Nephron (organoid): ENCODE data around the gene SOX13.

ENCODE experiments used
- H3K27ac Mint-ChIP-seq, 3 experiments: 2 replicates each; pipeline ENCODE4 v1.8.0; 2020; ENCODE audit warnings: mixed read lengths in 3 of 3, mild to moderate bottlenecking in 2 of 3, moderate library complexity in 1 of 3
- H3K27me3 Mint-ChIP-seq: 2 replicates; pipeline ENCODE4 v1.8.0; 2021; ENCODE audit warnings: low read depth, mild to moderate bottlenecking, moderate library complexity, mixed read lengths
- H3K36me3 Mint-ChIP-seq: 2 replicates; pipeline ENCODE4 v1.8.0; 2020; ENCODE audit warnings: low read depth, mixed read lengths
- H3K4me1 Mint-ChIP-seq: 2 replicates; pipeline ENCODE4 v1.8.0; 2020; ENCODE audit warnings: mixed read lengths
- H3K4me3 Mint-ChIP-seq, 3 experiments: 2 replicates each; pipeline ENCODE4 v1.8.0; 2020; ENCODE audit warnings: mild to moderate bottlenecking in 3 of 3, mixed read lengths in 3 of 3, moderate library complexity in 2 of 3
- H3K9me3 Mint-ChIP-seq: 2 replicates; pipeline ENCODE4 v1.8.0; 2020; ENCODE audit warnings: mixed read lengths
- TF ChIP-seq, protein P1 (sequence below), 3 experiments: fragments of 200-600 bp; sonication (generic); IDR thresholded peaks; one replicate each; pipeline ENCODE4 v1.5.0; 2021; ENCODE audit warnings: antibody characterized with exemption in 3 of 3; ENCODE audit not compliant: unreplicated experiment in 3 of 3

Gene SOX13

DNA sequence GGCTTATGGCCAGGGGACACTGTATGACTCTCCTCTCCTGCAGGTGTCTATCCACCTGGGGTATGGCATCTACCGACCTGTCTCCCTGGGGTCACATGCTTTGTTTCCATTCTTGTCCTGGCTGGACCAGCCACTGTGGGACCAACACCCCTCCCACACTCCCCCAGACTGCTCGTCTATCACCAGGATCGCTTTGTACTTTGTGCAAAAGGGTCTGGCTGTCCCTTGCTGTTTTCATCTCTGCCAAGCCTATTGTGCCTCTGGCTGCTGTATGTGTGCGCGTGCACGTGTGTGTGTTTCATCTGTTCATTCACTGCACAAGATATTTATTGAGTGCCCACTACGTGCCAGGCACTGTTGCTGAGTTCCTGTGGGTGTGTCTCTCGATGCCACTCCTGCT is 53.5 kb downstream of the SOX13 start:
- H3K27ac Mint-ChIP-seq, result peak overlapping the region; percentile 49 to 77 (median 72)
- no peaks in the 10 kb centered on the region for H3K9me3 Mint-ChIP-seq
- no peaks in the 10 kb centered on the region for H3K27me3 Mint-ChIP-seq
- H3K4me1 Mint-ChIP-seq, result peaks cover 44% of the 10 kb centered on the region
- H3K36me3 Mint-ChIP-seq, result peaks cover 31% of the 10 kb centered on the region
- TF ChIP-seq, protein P1, sequence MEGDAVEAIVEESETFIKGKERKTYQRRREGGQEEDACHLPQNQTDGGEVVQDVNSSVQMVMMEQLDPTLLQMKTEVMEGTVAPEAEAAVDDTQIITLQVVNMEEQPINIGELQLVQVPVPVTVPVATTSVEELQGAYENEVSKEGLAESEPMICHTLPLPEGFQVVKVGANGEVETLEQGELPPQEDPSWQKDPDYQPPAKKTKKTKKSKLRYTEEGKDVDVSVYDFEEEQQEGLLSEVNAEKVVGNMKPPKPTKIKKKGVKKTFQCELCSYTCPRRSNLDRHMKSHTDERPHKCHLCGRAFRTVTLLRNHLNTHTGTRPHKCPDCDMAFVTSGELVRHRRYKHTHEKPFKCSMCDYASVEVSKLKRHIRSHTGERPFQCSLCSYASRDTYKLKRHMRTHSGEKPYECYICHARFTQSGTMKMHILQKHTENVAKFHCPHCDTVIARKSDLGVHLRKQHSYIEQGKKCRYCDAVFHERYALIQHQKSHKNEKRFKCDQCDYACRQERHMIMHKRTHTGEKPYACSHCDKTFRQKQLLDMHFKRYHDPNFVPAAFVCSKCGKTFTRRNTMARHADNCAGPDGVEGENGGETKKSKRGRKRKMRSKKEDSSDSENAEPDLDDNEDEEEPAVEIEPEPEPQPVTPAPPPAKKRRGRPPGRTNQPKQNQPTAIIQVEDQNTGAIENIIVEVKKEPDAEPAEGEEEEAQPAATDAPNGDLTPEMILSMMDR (IDR thresholded peaks at IDR 0.05; ENCODE audit: unreplicated experiment in 3 of 3), result no peak
- H3K4me3 Mint-ChIP-seq, result no peak overlapping the region

DNA sequence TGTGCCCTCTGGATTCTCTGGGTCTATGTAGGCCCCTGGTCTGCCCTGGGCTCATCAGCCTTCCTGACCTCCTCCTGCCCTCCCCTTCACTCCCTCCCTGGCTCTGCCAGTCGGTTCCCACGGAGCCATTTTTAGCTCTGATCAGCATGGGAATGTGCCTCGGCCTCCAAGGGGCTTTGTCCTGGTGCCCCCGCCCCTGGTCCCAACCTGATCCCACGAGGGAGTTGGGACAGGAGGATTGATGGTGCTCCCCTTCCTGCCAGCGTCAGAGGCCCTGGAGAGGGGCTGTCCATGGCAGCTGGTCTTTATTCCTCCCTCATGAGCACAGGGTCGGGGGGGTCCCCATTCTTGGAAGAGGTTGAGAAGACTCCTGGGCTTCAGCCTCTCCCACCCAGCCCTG is 54.0 kb downstream of the SOX13 start:
- H3K27me3 Mint-ChIP-seq, result no peaks in the 10 kb centered on the region
- peaks cover 32% of the 10 kb centered on the region for H3K36me3 Mint-ChIP-seq
- TF ChIP-seq, protein P1 (IDR thresholded peaks at IDR 0.05; ENCODE audit: unreplicated experiment in 3 of 3), result no peak
- H3K27ac Mint-ChIP-seq, result peak overlapping the region; percentile 49 to 77 (median 72)
- peaks cover 46% of the 10 kb centered on the region for H3K4me1 Mint-ChIP-seq
- H3K4me3 Mint-ChIP-seq, result no peak overlapping the region
- no peaks in the 10 kb centered on the region for H3K9me3 Mint-ChIP-seq

DNA sequence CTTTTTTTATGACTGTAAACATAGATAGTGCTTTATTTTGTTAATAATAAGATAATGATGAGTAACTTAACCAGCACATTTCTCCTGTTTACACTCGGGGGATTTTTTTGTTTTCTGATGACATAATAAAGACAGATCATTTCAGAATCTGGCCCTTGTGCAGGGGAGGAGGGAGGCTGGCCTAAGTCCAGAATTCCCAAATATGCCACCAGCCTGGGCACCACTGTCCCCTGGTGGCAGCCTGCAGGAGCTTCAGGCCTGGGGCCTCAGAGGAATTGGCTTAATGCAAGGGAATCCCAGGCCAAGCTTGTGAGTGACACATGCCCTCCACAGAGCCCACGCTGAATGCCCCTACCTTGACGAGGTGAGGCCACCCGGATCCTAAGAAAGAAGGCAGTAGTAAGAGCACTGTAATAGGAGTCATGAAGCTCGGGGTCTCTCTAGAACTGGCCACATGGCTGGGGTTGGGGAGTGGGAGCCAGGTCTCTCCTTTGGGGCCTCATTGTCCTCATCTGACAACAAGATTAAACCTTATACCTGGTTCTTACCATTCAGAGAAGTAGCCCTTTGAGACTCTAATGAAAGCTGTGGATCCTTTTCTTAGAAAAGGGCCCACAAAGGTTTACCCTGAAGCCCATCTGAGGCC is 54.8 kb downstream of the SOX13 start:
- no peaks in the 10 kb centered on the region for H3K27me3 Mint-ChIP-seq
- peak overlapping the region in 2 of 3 experiments; percentile 8 to 11 for H3K4me3 Mint-ChIP-seq
- no peaks in the 10 kb centered on the region for H3K9me3 Mint-ChIP-seq
- peaks cover 26% of the 10 kb centered on the region for H3K36me3 Mint-ChIP-seq
- peaks cover 46% of the 10 kb centered on the region for H3K4me1 Mint-ChIP-seq
- H3K27ac Mint-ChIP-seq, result peak overlapping the region; percentile 7 to 72 (median 49)
- TF ChIP-seq, protein P1 (IDR thresholded peaks at IDR 0.05; ENCODE audit: unreplicated experiment in 3 of 3), result peak; percentile 91 to 96 (median 93)

GRCh38 chr1:204128464-204128963 is 55.6 kb downstream of the SOX13 start:
- H3K4me1 Mint-ChIP-seq, result peaks cover 46% of the 10 kb centered on the region
- H3K36me3 Mint-ChIP-seq, result peaks cover 20% of the 10 kb centered on the region
- TF ChIP-seq, protein P1 (IDR thresholded peaks at IDR 0.05; ENCODE audit: unreplicated experiment in 3 of 3), result no peak
- peak overlapping the region; percentile 52 to 80 (median 65) for H3K27ac Mint-ChIP-seq
- peak overlapping the region in 1 of 3 experiments; percentile 11 for H3K4me3 Mint-ChIP-seq
- H3K9me3 Mint-ChIP-seq, result no peaks in the 10 kb centered on the region
- no peaks in the 10 kb centered on the region for H3K27me3 Mint-ChIP-seq

- peak overlapping the region; percentile 52 to 80 (median 65) for H3K27ac Mint-ChIP-seq
- TF ChIP-seq, protein P1 (IDR thresholded peaks at IDR 0.05; ENCODE audit: unreplicated experiment in 3 of 3), result peak; percentile 86 to 88 (median 87)
- H3K36me3 Mint-ChIP-seq, result peaks cover 15% of the 10 kb centered on the region
- no peaks in the 10 kb centered on the region for H3K9me3 Mint-ChIP-seq
- peaks cover 46% of the 10 kb centered on the region for H3K4me1 Mint-ChIP-seq
- peak overlapping the region in 2 of 3 experiments; percentile 23 to 60 for H3K4me3 Mint-ChIP-seq
- no peaks in the 10 kb centered on the region for H3K27me3 Mint-ChIP-seq
These were observed 56.3 kb downstream of the SOX13 start for GRCh38 chr1:204128964-204129896.
